Parathyroid adenoma (tissue), 2 donors: Measurements from ENCODE around the gene OIT3.

Experiments used
- H2AFZ ChIP-seq: fragments of 300-600 bp; sonication (generic); one replicate; pipeline ENCODE4 v1.7.0; 2017; ENCODE audit warnings: antibody characterized with exemption, mild to moderate bottlenecking
- H3K27ac ChIP-seq: fragments of 300-600 bp; sonication (generic); one replicate; pipeline ENCODE4 v1.7.0; 2017
- H3K27me3 ChIP-seq: fragments of 300-600 bp; sonication (generic); one replicate; pipeline ENCODE4 v1.7.0; 2017; ENCODE audit warnings: low read length; ENCODE audit not compliant: control insufficient read depth, insufficient read depth
- H3K36me3 ChIP-seq: fragments of 300-600 bp; sonication (generic); one replicate; pipeline ENCODE4 v1.7.0; 2017; ENCODE audit warnings: low read length; ENCODE audit not compliant: control insufficient read depth, insufficient read depth
- H3K4me1 ChIP-seq: fragments of 300-600 bp; sonication (generic); one replicate; pipeline ENCODE4 v1.7.0; 2017; ENCODE audit warnings: control low read depth
- H3K4me2 ChIP-seq: fragments of 300-600 bp; sonication (generic); one replicate; pipeline ENCODE4 v1.7.0; 2017; ENCODE audit warnings: low read length
- H3K4me3 ChIP-seq: fragments of 300-600 bp; sonication (generic); one replicate; pipeline ENCODE4 v1.7.0; 2017; ENCODE audit warnings: low read depth, low read length
- H3K79me2 ChIP-seq: fragments of 300-600 bp; sonication (generic); one replicate; pipeline ENCODE4 v1.7.0; 2017; ENCODE audit warnings: control low read depth
- H3K9ac ChIP-seq: fragments of 300-600 bp; sonication (generic); one replicate; pipeline ENCODE4 v1.7.0; 2017; ENCODE audit warnings: mild to moderate bottlenecking
- H3K9me3 ChIP-seq: fragments of 300-600 bp; sonication (generic); one replicate; pipeline ENCODE4 v1.7.0; 2017; ENCODE audit warnings: low read length; ENCODE audit not compliant: control insufficient read depth
- TF ChIP-seq, protein P1 (sequence below): fragments of 300-600 bp; sonication (generic); IDR thresholded peaks from one replicate; pipeline ENCODE4 v1.7.0; 2017; ENCODE audit warnings: antibody characterized with exemption, mild to moderate bottlenecking
- donor health status: primary hyperparathyroidism.

Gene OIT3

DNA sequence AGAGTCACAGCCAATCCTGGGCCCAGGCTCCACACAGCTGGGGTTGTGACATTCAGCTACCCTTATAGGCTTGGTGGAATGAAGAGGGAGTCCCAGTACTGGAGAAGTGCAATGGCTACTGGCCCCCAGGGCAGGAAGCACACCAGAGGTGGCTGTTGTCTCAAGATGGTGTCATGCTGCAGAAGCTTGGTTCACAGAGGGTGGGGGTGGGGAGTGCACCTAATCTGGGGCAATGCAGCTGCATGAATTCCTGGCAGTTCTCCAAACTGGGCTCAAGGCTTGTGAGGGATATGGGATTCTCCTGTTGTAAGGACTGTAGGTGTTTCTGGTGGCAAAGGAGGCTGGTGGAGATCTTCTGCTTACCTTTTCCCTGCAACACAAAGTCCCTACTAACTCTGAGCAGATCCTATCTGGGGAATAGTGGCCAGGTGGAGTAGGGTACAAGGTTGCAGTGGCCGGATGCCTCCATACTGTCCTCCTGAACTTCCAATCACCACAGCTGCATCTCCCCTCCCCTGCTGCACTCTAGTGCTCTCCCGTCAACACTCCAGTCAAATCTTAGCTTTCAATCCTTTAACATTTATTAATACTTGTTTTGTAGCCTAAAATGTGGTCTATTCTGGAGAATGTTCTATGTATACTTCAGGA is 88.5 kb downstream of the OIT3 start:
- Histone ChIP-seq H2AFZ (no peak overlapping the region), H3K27me3 (no peaks in the 10 kb centered on the region), H3K79me2 (no peaks in the 10 kb centered on the region), H3K36me3 (no peaks in the 10 kb centered on the region), H3K4me3 (no peak overlapping the region), H3K4me2 (no peak overlapping the region), H3K27ac (no peak overlapping the region), H3K4me1 (no peaks in the 10 kb centered on the region), H3K9ac (no peak overlapping the region), H3K9me3 (no peaks in the 10 kb centered on the region)
- TF ChIP-seq, protein P1, sequence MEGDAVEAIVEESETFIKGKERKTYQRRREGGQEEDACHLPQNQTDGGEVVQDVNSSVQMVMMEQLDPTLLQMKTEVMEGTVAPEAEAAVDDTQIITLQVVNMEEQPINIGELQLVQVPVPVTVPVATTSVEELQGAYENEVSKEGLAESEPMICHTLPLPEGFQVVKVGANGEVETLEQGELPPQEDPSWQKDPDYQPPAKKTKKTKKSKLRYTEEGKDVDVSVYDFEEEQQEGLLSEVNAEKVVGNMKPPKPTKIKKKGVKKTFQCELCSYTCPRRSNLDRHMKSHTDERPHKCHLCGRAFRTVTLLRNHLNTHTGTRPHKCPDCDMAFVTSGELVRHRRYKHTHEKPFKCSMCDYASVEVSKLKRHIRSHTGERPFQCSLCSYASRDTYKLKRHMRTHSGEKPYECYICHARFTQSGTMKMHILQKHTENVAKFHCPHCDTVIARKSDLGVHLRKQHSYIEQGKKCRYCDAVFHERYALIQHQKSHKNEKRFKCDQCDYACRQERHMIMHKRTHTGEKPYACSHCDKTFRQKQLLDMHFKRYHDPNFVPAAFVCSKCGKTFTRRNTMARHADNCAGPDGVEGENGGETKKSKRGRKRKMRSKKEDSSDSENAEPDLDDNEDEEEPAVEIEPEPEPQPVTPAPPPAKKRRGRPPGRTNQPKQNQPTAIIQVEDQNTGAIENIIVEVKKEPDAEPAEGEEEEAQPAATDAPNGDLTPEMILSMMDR: no peak
